Karpas-422 (cell line): Measurements from ENCODE around the gene SLC22A12. TPM values are rescaled to one million over a fixed set of nuclear protein-coding genes. Genes with fewer than 3 reads are reported as not detected.

ENCODE experiments used
- DNase-seq: peaks from one replicate; pipeline ENCODE4 v3.0.0-alpha.2; 2015
- H2AFZ ChIP-seq: fragments of 200-600 bp; sonication (generic); 2 replicates; pipeline ENCODE4 v1.6.1; 2014; ENCODE audit warnings: antibody characterized with exemption, low read length, mixed read lengths
- H3K27ac ChIP-seq: fragments of 200-600 bp; sonication (generic); 2 replicates; pipeline ENCODE4 v1.5.1; 2014; ENCODE audit warnings: mild to moderate bottlenecking, low read length, moderate library complexity
- H3K27me3 ChIP-seq: fragments of 200-600 bp; sonication (generic); 2 replicates; pipeline ENCODE4 v1.6.1; 2014; ENCODE audit warnings: low read length, mixed read lengths
- H3K36me3 ChIP-seq: fragments of 200-600 bp; sonication (generic); 2 replicates; pipeline ENCODE4 v1.6.1; 2014; ENCODE audit warnings: low read length, mixed read lengths; ENCODE audit not compliant: insufficient read depth
- H3K4me1 ChIP-seq: fragments of 200-600 bp; sonication (generic); 2 replicates; pipeline ENCODE4 v1.6.1; 2014; ENCODE audit warnings: mild to moderate bottlenecking, low read length, mixed read lengths
- H3K4me2 ChIP-seq: fragments of 200-600 bp; sonication (generic); 2 replicates; pipeline ENCODE4 v1.6.1; 2014; ENCODE audit warnings: low read length, low read depth, mild to moderate bottlenecking; ENCODE audit not compliant: poor library complexity, severe bottlenecking
- H3K4me3 ChIP-seq: fragments of 200-600 bp; sonication (generic); 2 replicates; pipeline ENCODE4 v1.5.1; 2014; ENCODE audit warnings: mild to moderate bottlenecking, antibody characterized with exemption, low read length, mixed read lengths
- H3K79me2 ChIP-seq: fragments of 200-600 bp; sonication (generic); 2 replicates; pipeline ENCODE4 v1.6.1; 2014; ENCODE audit warnings: mild to moderate bottlenecking, low read length, mixed read lengths
- H3K9ac ChIP-seq: fragments of 200-600 bp; sonication (generic); 2 replicates; pipeline ENCODE4 v1.6.0; 2014; ENCODE audit warnings: low read length
- H3K9me2 ChIP-seq: fragments of 200-600 bp; sonication (generic), shearing (Covaris generic); replicated peaks from 2 replicates; pipeline ENCODE4 v1.6.0; 2014; ENCODE audit warnings: mild to moderate bottlenecking, low read length, moderate library complexity; ENCODE audit not compliant: insufficient read depth
- H3K9me3 ChIP-seq: fragments of 300-700, 200-600 bp; sonication (generic); 2 replicates; pipeline ENCODE4 v1.6.1; 2014; ENCODE audit warnings: low read length, mixed read lengths
- H4K20me1 ChIP-seq: fragments of 200-600 bp; sonication (generic); 2 replicates; pipeline ENCODE4 v1.6.1; 2014; ENCODE audit warnings: mild to moderate bottlenecking, antibody characterized with exemption, low read length, low read depth; ENCODE audit not compliant: insufficient read depth
- total RNA-seq: library from RNA; depleted of rRNA; stranded (reverse); fragments of >200 nt; shearing (Covaris generic); gene quantifications from 2 replicates; pipeline ENCODE4 v1.2.3, GENCODE V29; 2014; ENCODE audit warnings: low replicate concordance

Gene SLC22A12
- total RNA-seq, 1 experiment from 2014 or later, result not detected

- Histone ChIP-seq H3K79me2 (no peaks in the 10 kb centered on the region), H2AFZ (no peak overlapping the region), H3K4me3 (no peak overlapping the region), H3K9ac (no peak overlapping the region), H3K9me3 (peaks cover 3% of the 10 kb centered on the region; the same call in 1 of the 2 replicates), H3K36me3 (no peaks in the 10 kb centered on the region), H3K4me1 (no peaks in the 10 kb centered on the region), H3K9me2 (no peaks in the 10 kb centered on the region), H4K20me1 (no peaks in the 10 kb centered on the region), H3K4me2 (no peak overlapping the region), H3K27ac (no peak overlapping the region), H3K27me3 (no peaks in the 10 kb centered on the region)
- peak; percentile 77 for DNase-seq
Observed at GRCh38 chr11:64553554-64554201, 37.3 kb upstream of the SLC22A12 start.

- no peak overlapping the region for H3K9ac ChIP-seq
- H3K79me2 ChIP-seq, result no peaks in the 10 kb centered on the region
- H3K4me2 ChIP-seq, result no peak overlapping the region
- no peak overlapping the region for H3K27ac ChIP-seq
- peaks cover 3% of the 10 kb centered on the region; the same call in 1 of the 2 replicates for H3K9me3 ChIP-seq
- H2AFZ ChIP-seq, result no peak overlapping the region
- H3K36me3 ChIP-seq, result no peaks in the 10 kb centered on the region
- H3K9me2 ChIP-seq, result no peaks in the 10 kb centered on the region
- DNase-seq, result no peak
- no peaks in the 10 kb centered on the region for H3K27me3 ChIP-seq
- no peaks in the 10 kb centered on the region for H3K4me1 ChIP-seq
- no peak overlapping the region for H3K4me3 ChIP-seq
- H4K20me1 ChIP-seq, result no peaks in the 10 kb centered on the region
Observed at GRCh38 chr11:64556044-64556720, 34.8 kb upstream of the SLC22A12 start.

GRCh38 chr11:64556721-64557250, 34.2 kb upstream of the SLC22A12 start:
- Histone ChIP-seq H3K4me1 (no peaks in the 10 kb centered on the region), H4K20me1 (no peaks in the 10 kb centered on the region), H3K27me3 (no peaks in the 10 kb centered on the region), H3K27ac (no peak overlapping the region), H3K4me2 (no peak overlapping the region), H3K36me3 (no peaks in the 10 kb centered on the region), H3K9me2 (no peaks in the 10 kb centered on the region), H2AFZ (no peak overlapping the region), H3K9ac (no peak overlapping the region), H3K9me3 (peaks cover 3% of the 10 kb centered on the region; the same call in 1 of the 2 replicates), H3K79me2 (no peaks in the 10 kb centered on the region), H3K4me3 (no peak overlapping the region)
- DNase-seq, result no peak

- no peaks in the 10 kb centered on the region for H3K27me3 ChIP-seq
- no peaks in the 10 kb centered on the region for H4K20me1 ChIP-seq
- no peak overlapping the region for H2AFZ ChIP-seq
- no peaks in the 10 kb centered on the region for H3K79me2 ChIP-seq
- H3K36me3 ChIP-seq, result no peaks in the 10 kb centered on the region
- no peak overlapping the region for H3K9ac ChIP-seq
- no peak overlapping the region for H3K4me2 ChIP-seq
- H3K9me2 ChIP-seq, result no peaks in the 10 kb centered on the region
- no peak overlapping the region for H3K27ac ChIP-seq
- no peak for DNase-seq
- H3K4me3 ChIP-seq, result no peak overlapping the region
- H3K4me1 ChIP-seq, result no peaks in the 10 kb centered on the region
- H3K9me3 ChIP-seq, result no peaks in the 10 kb centered on the region
Observed at GRCh38 chr11:64558065-64558745, 32.8 kb upstream of the SLC22A12 start.

GRCh38 chr11:64558869-64559268, 32.2 kb upstream of the SLC22A12 start:
- Histone ChIP-seq H3K79me2 (no peaks in the 10 kb centered on the region), H3K27ac (no peak overlapping the region)
- no peak for DNase-seq

GRCh38 chr11:64559351-64560138, 31.5 kb upstream of the SLC22A12 start:
- Histone ChIP-seq H3K9me3 (no peaks in the 10 kb centered on the region), H3K36me3 (no peaks in the 10 kb centered on the region), H3K4me2 (no peak overlapping the region), H3K27me3 (no peaks in the 10 kb centered on the region), H3K9me2 (no peaks in the 10 kb centered on the region), H4K20me1 (no peaks in the 10 kb centered on the region), H2AFZ (no peak overlapping the region), H3K4me3 (no peak overlapping the region), H3K4me1 (no peaks in the 10 kb centered on the region), H3K9ac (no peak overlapping the region), H3K79me2 (no peaks in the 10 kb centered on the region), H3K27ac (no peak overlapping the region)
- no peak for DNase-seq

More at GRCh38 chr11:64558869-64559268, 32.2 kb upstream of the SLC22A12 start:
- Histone ChIP-seq H3K4me1 (no peaks in the 10 kb centered on the region), H3K27me3 (no peaks in the 10 kb centered on the region), H4K20me1 (no peaks in the 10 kb centered on the region), H3K4me2 (no peak overlapping the region), H2AFZ (no peak overlapping the region), H3K9me2 (no peaks in the 10 kb centered on the region), H3K4me3 (no peak overlapping the region), H3K9me3 (no peaks in the 10 kb centered on the region), H3K36me3 (no peaks in the 10 kb centered on the region), H3K9ac (no peak overlapping the region)

- Histone ChIP-seq H3K4me1 (no peaks in the 10 kb centered on the region), H3K4me3 (no peak overlapping the region), H3K9ac (no peak overlapping the region), H3K27me3 (no peaks in the 10 kb centered on the region), H3K9me3 (no peaks in the 10 kb centered on the region), H3K9me2 (no peaks in the 10 kb centered on the region), H2AFZ (no peak overlapping the region), H3K79me2 (no peaks in the 10 kb centered on the region), H3K27ac (no peak overlapping the region), H3K36me3 (no peaks in the 10 kb centered on the region), H3K4me2 (no peak overlapping the region), H4K20me1 (no peaks in the 10 kb centered on the region)
- DNase-seq, result no peak
Observed at GRCh38 chr11:64560139-64560771, 30.8 kb upstream of the SLC22A12 start.
